B cell (primary cell): ENCODE measurements around the gene ARMC9. TPM values are rescaled to one million over a fixed set of nuclear protein-coding genes. Genes with fewer than 3 reads are reported as not detected.
A peak's percentile ranks its signal among the peaks of the same experiment; 100 is the strongest.

Experiments used
- ATAC-seq: fragments of 200-7000 bp; cut with Tn5 transposase; one replicate; pipeline ENCODE4 v1.10.0; 2021; ENCODE audit warnings: low read depth, mild to moderate bottlenecking, moderate number of reproducible peaks, moderate library complexity
- CTCF ChIA-PET: fragments of 350-600 bp; sonication (Branson Sonifier 250); formaldehyde crosslinking; loops from one replicate; lab custom pipeline; 2021; ENCODE audit warnings: antibody characterized with exemption, inconsistent platforms; lab: Charles Lee
- POLR2A ChIA-PET: fragments of 350-600 bp; sonication (Branson Sonifier 250); formaldehyde crosslinking; loops from one replicate; lab custom pipeline; 2021; ENCODE audit warnings: antibody characterized with exemption; lab: Charles Lee
- DNase-seq: peaks from one replicate; pipeline ENCODE4 v3.0.0; 2013
- H2AFZ ChIP-seq: 2 replicates; pipeline ENCODE4 v1.6.1; 2012; ENCODE audit warnings: mild to moderate bottlenecking, low read depth, low read length; ENCODE audit not compliant: insufficient read depth, poor library complexity, severe bottlenecking
- H3K27ac ChIP-seq, 2 donors: 1 replicate in 1 of 2; 2 replicates in 1 of 2; pipeline ENCODE4 v1.5.1; 2012 to 2013; ENCODE audit warnings: low read length in 2 of 2, mild to moderate bottlenecking in 2 of 2, moderate library complexity in 1 of 2
- H3K27me3 ChIP-seq, 4 experiments: fragments of 200-600 bp in 1 of 4; sonication (generic) in 1 of 4; replicated peaks in 1 of 4; 1 replicate in 2 of 4; 2 replicates in 2 of 4; pipeline versions ENCODE4 v1.6.1 to v1.7.0; 2013 to 2016; ENCODE audit warnings: low read length in 3 of 4, mild to moderate bottlenecking in 2 of 4, mixed read lengths in 1 of 4, moderate library complexity in 1 of 4; ENCODE audit not compliant: insufficient read depth in 4 of 4, control insufficient read depth in 3 of 4; ENCODE audit errors: control extremely low read depth in 1 of 4
- H3K36me3 ChIP-seq, 2 experiments: replicated peaks in 1 of 2; 1 replicate in 1 of 2; 2 replicates in 1 of 2; pipeline versions ENCODE4 v1.6.1 to v1.7.1; 2013; ENCODE audit warnings: low read length in 1 of 2; ENCODE audit not compliant: insufficient read depth in 2 of 2, control insufficient read depth in 1 of 2; ENCODE audit errors: control extremely low read depth in 1 of 2, extremely low read depth in 1 of 2
- H3K4me1 ChIP-seq, 2 donors: fragments of 200-600 bp in 1 of 2; sonication (generic) in 1 of 2; 1 replicate in 1 of 2; 2 replicates in 1 of 2; pipeline versions ENCODE4 v1.5.1 to v1.6.1; 2013 to 2017; ENCODE audit warnings: low read length in 2 of 2; ENCODE audit not compliant: control insufficient read depth in 2 of 2, insufficient read depth in 2 of 2
- H3K4me2 ChIP-seq: replicated peaks from 2 replicates; pipeline ENCODE3; 2012; ENCODE audit warnings: mild to moderate bottlenecking, low read depth, low read length; ENCODE audit not compliant: poor library complexity, severe bottlenecking
- H3K4me3 ChIP-seq, 5 experiments: fragments of 200-600 bp in 1 of 5; sonication (generic) in 1 of 5; 1 replicate in 3 of 5; 2 replicates in 2 of 5; pipeline versions ENCODE4 v1.5.1 to v1.7.0; 2011 to 2016; ENCODE audit warnings: low read length in 4 of 5, mild to moderate bottlenecking in 4 of 5, low read depth in 2 of 5, control low read depth in 1 of 5, moderate library complexity in 1 of 5; ENCODE audit not compliant: insufficient read depth in 1 of 5; ENCODE audit errors: control extremely low read depth in 1 of 5, extremely low read depth in 1 of 5
- H3K79me2 ChIP-seq: fragments of 200-600 bp; sonication (generic); one replicate; pipeline ENCODE4 v1.6.0; 2016; ENCODE audit warnings: low read length; ENCODE audit not compliant: control insufficient read depth, insufficient read depth
- H3K9ac ChIP-seq: fragments of 200-600 bp; sonication (generic); 2 replicates; pipeline ENCODE4 v1.6.1; 2017; ENCODE audit warnings: mild to moderate bottlenecking, low read length, moderate library complexity
- H3K9me3 ChIP-seq, 3 donors: one replicate each; pipeline versions ENCODE4 v1.6.1 to v1.7.1; 2013; ENCODE audit warnings: low read length in 2 of 3; ENCODE audit not compliant: control insufficient read depth in 2 of 3, insufficient read depth in 1 of 3; ENCODE audit errors: control extremely low read depth in 1 of 3
- H4K20me1 ChIP-seq: 2 replicates; pipeline ENCODE4 v1.6.0; 2012; ENCODE audit warnings: mild to moderate bottlenecking, low read length; ENCODE audit not compliant: insufficient read depth, control insufficient read depth, poor library complexity, severe bottlenecking
- H3K27ac Mint-ChIP-seq: one replicate; pipeline ENCODE4 v1.8.0; 2021; ENCODE audit warnings: mixed read lengths
- H3K27me3 Mint-ChIP-seq: one replicate; pipeline ENCODE4 v1.8.0; 2021; ENCODE audit warnings: mixed read lengths
- H3K4me1 Mint-ChIP-seq: one replicate; pipeline ENCODE4 v1.8.0; 2021; ENCODE audit warnings: mixed read lengths
- H3K4me3 Mint-ChIP-seq: one replicate; pipeline ENCODE4 v1.8.0; 2021; ENCODE audit warnings: mixed read lengths
- H3K9me3 Mint-ChIP-seq: one replicate; pipeline ENCODE4 v1.8.0; 2022; ENCODE audit warnings: mixed read lengths; ENCODE audit not compliant: insufficient read depth
- CTCF ChIP-seq: fragments of 200-600 bp; IDR thresholded peaks from one replicate; pipeline ENCODE4 v1.8.0; 2022; ENCODE audit warnings: antibody characterized with exemption, mild to moderate bottlenecking
- EZH2 ChIP-seq: IDR thresholded peaks from 2 replicates; pipeline ENCODE4 v1.6.1; 2012; ENCODE audit warnings: borderline replicate concordance, low read depth, mild to moderate bottlenecking, moderate library complexity, low read length; ENCODE audit not compliant: insufficient read depth, poor library complexity, severe bottlenecking
- WGBS: methylation state at CpG from one replicate; pipeline ENCODE4 v1.1.5; 2013; ENCODE audit warnings: missing lambda C conversion rate; ENCODE audit not compliant: insufficient coverage; 5-methylcytosine and 5-hydroxymethylcytosine counted together
- intact Hi-C: fragments of 100-400 bp; cut with micrococcal nuclease; formaldehyde crosslinking; loops from one replicate; pipeline ENCODE4 v1.10.0; 2022
- polyA plus RNA-seq: library from polyadenylated mRNA; depleted of rRNA; stranded (reverse); fragments of >200 nt; gene quantifications from 2 replicates; pipeline ENCODE4 v1.2.3, GENCODE V29; 2012
- total RNA-seq, 2 donors: library from RNA; stranded (reverse); fragments of 120-200 nt in 1 of 2; gene quantifications; 1 replicate in 1 of 2; 2 replicates in 1 of 2; pipeline versions ENCODE4 v1.2.3 to v1.2.4, GENCODE V29; 2013 to 2022

The ARMC9 gene
- total and polyA plus RNA-seq, 2 donors (not counting 1 experiment from before 2014, with no cell fraction given) = 0.40 to 5.4 TPM

- no peaks in the 10 kb centered on the region for H3K79me2 ChIP-seq
- H3K4me1 ChIP-seq = peaks cover 28 to 40% of the 10 kb centered on the region in 2 donors
- Mint-ChIP-seq H3K4me3 (peak overlapping the region; percentile 5), H3K4me1 (peaks cover 54% of the 10 kb centered on the region), H3K27me3 (no peaks in the 10 kb centered on the region), H3K9me3 (peaks cover 8% of the 10 kb centered on the region), H3K27ac (peak overlapping the region; percentile 67)
- ChIA-PET POLR2A (no interaction called here), CTCF (no interaction called here)
- WGBS = no CpG with 5 or more reads among the region's 3 CpGs
- intact Hi-C loops = no loop called here
- H3K36me3 ChIP-seq = no peaks in the 10 kb centered on the region
- H3K27me3 ChIP-seq = no peaks in the 10 kb centered on the region
- peaks cover 0 to 31% (median 13%) of the 10 kb centered on the region in 3 donors for H3K9me3 ChIP-seq
- DNase-seq (peak; percentile 78), ATAC-seq (peak; percentile 72)
- H3K4me2 ChIP-seq = peak overlapping the region; percentile 52
- no peak for TF ChIP-seq EZH2
- no peak for TF ChIP-seq CTCF
- H3K27ac ChIP-seq = peak overlapping the region; percentile 56 to 57
- H4K20me1 ChIP-seq = no peaks in the 10 kb centered on the region
- no peak overlapping the region for H2AFZ ChIP-seq
- peak overlapping the region; percentile 24 for H3K9ac ChIP-seq
- H3K4me3 ChIP-seq = no peak overlapping the region
Measured at GRCh38 chr2:231315896-231316295, 117.5 kb downstream of the ARMC9 start.

- Histone ChIP-seq H3K36me3 (no peaks in the 10 kb centered on the region), H3K4me3 (no peak overlapping the region), H3K4me1 (peaks cover 28 to 42% of the 10 kb centered on the region in 2 donors), H3K27me3 (no peaks in the 10 kb centered on the region), H3K9ac (no peak overlapping the region), H3K79me2 (no peaks in the 10 kb centered on the region), H3K9me3 (peaks cover 0 to 31% (median 13%) of the 10 kb centered on the region in 3 donors), H4K20me1 (no peaks in the 10 kb centered on the region), H2AFZ (no peak overlapping the region), H3K4me2 (no peak overlapping the region), H3K27ac (no peak overlapping the region)
- no peak overlapping the region for H3K4me3 Mint-ChIP-seq
- ChIA-PET POLR2A (interaction anchor here (0.6 kb wide), 1 partner anchor 174 kb away, joined by 5 read pairs; no protein-coding TSS in a partner anchor), CTCF (no interaction called here)
- H3K27me3 Mint-ChIP-seq = no peaks in the 10 kb centered on the region
- H3K27ac Mint-ChIP-seq = peak overlapping the region; percentile 22
- intact Hi-C loops = no loop called here
- no CpG with 5 or more reads among the region's 2 CpGs for WGBS
- DNase-seq = no peak
- peaks cover 56% of the 10 kb centered on the region for H3K4me1 Mint-ChIP-seq
- TF ChIP-seq CTCF (no peak), EZH2 (no peak)
- H3K9me3 Mint-ChIP-seq = peaks cover 8% of the 10 kb centered on the region
- no peak for ATAC-seq
Measured at GRCh38 chr2:231317579-231317978, 119.1 kb downstream of the ARMC9 start.
